ENCODE results near the gene VSIG10L.

Gene VSIG10L

DNA sequence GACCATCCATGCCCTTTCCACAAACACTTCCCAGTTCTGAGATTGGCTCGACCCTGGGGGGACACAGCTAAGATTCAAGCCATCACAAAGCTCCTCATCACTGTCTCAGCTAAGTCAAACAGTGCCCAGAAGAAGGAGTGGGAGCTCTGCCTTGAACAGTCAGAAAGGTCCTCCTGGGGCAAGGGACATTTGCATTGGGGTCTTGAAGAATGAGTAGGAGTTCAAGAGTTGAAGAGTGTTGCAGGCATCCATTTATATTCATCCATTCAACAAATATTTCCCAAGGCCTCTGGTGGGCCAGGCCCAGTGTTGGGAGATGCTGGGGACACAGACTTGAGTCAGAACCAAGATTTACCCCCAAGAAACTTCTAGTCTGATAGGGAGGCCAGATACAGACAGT is 24.0 kb downstream of the VSIG10L start:
- no peak for DNase-seq (ENCODE audit: low read depth in 2 of 2)

DNA sequence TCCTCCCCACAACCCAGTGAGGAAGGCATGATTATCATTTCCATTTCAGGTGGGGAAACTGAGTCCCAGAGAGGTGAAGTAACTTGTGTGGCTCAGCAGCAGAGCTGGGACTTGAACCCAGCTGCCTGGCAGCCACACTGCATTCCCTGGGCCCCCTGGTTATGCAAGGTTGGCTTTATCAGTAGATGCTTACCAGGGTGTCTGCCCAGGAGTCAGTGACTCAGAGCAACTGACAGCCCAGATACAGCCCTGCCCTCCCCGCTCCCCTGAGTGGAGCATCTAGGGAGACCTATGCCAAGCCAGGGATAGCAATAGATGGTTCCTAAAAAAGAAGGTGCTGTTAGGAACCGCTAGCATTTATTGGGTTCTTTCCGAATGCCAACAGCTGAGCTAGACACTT is 24.6 kb downstream of the VSIG10L start:
- no peak for DNase-seq (ENCODE audit: low read depth in 2 of 2)

DNA sequence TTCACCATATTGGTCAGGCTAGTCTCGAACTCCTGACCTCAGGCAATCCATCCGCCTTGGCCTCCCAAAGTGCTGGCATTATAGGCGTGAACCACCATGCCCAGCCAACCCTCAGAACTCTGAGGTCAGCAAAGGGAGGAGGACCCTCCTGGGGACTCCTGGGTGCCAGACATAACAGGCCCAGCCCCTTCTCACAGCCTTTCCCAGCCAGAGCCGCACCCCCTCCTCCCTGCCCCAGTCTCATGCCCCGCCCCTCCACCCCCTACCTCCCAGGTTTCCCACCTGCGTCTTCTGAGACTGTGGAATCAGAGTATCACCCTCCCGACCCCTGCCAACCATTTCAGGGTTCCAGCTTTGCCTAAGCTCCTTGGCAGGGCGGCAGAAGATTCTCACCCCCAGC is 25.3 kb downstream of the VSIG10L start:
- DNase-seq (ENCODE audit: low read depth in 2 of 2): no peak

- no peak for DNase-seq (ENCODE audit: low read depth in 2 of 2)
These were observed 30.3 kb downstream of the VSIG10L start, which contains the start of gene IGLON5 for GRCh38 chr19:51311351-51312257. IGLON5 (plus strand) TSS chr19:51311644; CDS start chr19:51311848, 204 bp downstream.

GRCh38 chr19:51305479-51305878 is 36.5 kb downstream of the VSIG10L start:
- DNase-seq (ENCODE audit: low read depth in 2 of 2): no peak

DNA sequence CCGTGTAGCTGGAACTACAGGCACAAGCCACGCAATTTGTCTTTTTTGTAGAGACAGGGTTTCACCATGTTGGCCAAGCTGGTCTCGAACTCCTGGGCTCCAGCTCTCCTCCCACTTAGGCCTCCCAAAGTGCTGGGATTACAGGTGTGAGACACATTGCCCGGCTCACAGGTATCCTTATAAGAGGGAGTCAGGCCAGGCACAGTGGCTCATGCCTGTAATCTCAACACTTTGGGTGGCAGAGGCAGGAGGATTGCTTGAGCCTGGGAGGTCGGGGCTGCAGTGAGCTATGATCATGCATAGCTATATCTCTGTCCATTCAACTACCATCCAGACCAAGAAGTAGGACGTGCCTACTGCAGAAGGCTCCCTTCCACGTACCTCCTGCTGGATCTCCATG is 40.7 kb downstream of the VSIG10L start:
- no peak for DNase-seq (ENCODE audit: low read depth in 2 of 2)

- no peak for DNase-seq (ENCODE audit: low read depth in 2 of 2)
These were observed 44.5 kb downstream of the VSIG10L start for GRCh38 chr19:51297406-51297805.

- no peak for DNase-seq (ENCODE audit: low read depth in 2 of 2)
These were observed 45.4 kb downstream of the VSIG10L start for GRCh38 chr19:51296336-51297093.

GRCh38 chr19:51295382-51296126 is 46.4 kb downstream of the VSIG10L start:
- DNase-seq (ENCODE audit: low read depth in 2 of 2): no peak

DNA sequence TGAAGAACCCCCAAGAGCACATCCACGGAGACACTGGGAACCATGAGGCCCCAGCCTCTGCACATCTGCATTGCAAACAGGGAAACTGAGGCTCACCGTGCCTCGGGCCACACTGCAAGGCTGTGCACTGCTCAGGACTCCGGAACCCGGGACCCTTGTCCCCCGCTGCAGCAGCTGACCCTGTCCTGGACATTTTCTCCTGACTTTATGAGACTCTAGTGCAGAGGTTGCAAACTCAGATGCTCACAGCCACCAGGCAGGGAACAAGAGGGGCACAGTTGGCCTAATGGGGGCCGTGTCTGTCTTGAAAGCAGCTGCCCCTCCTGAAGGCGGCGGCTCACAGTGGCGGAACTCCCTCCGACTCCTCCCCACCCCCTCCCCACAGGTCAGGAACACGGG is 47.0 kb downstream of the VSIG10L start:
- no peak for DNase-seq (ENCODE audit: low read depth in 2 of 2)

DNA sequence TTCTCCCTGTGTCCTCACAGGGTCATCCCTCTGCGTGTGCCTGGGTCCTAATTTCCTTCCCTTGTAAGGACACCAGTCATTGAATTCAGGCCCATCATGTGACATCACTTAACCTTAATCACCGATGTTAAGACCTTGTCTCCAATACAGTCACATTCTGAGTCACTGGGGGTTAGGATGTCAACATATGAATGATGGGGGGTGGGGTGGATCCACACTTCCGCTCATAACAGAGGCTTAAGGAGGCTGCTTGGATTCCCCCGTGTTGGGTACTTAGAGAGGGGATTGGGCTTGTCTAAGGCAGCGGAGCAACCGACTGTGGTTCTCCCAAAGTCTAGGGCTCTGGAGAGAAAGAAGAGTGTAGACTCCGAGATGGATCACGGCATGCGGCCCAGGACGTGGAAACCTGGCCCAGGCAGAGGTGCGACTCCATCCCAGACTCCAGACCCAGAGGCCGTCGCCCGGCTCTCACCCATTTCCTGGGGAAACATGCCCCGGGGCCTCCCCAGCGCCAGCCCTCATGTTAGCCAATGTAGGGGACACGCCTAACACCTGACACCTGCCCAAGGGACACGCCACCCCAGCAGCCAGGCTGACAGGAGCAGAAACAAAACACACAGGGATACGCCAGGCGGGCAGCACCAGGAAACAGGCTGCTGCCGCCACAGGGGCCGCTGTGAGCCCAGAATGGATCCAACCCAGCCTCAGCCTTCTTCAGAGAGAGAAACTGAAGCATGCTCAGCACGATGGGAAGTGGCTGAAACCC is 47.5 kb downstream of the VSIG10L start:
- DNase-seq (ENCODE audit: low read depth in 2 of 2): no peak

DNA sequence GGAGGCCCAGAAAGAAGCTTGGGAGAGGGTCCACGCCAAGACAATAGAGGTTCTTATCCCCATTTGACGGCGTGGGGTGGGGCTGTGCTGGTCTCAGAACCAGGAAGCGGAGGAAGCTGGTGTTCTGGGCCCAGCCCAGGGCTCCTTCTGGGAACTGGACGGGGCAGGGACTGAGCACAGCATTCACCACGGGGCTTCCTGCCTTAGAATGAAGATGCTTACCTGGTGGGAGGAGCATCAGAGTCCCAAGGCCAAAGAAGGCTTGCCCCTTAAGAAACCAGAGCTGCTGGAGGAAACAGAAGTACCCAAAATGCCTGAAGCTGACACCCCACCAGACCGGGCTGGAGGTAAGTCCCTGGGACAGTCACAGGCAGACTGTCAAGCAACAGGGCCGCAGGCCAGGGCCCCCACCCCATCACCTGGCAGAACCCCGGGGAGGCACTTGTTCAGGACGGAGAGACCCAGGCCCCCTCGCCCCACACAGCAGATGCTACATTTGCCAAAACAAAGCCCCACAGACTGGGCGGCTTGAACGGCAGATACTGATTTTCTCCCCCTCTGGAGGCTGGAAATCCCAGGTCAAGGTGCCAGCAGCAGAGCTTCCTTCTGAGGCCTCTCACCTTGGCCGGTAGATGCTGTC is 48.2 kb downstream of the VSIG10L start:
- no peak for DNase-seq (ENCODE audit: low read depth in 2 of 2)

GRCh38 chr19:51292971-51293370 is 49.0 kb downstream of the VSIG10L start:
- no peak for DNase-seq (ENCODE audit: low read depth in 2 of 2)

DNA sequence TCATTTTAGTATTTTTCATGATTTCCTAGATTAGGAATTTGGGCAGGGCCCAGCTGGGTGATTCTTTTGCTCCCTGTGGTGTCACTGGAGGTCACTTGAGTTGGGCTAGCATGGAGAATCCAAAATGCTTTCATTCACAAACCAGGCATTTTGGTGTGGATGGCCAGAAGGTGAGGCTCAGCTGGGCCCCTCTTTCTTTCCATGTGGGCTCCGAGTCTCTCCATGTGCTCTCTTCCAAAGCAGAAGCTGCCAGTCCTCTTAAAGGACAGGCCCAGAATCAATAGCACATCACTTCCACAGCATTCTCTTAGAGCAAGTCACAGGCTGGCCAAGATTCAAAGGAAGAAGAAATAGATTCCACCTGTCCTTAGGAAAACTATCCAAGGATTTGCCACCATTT is 52.3 kb downstream of the VSIG10L start:
- no peak for DNase-seq (ENCODE audit: low read depth in 2 of 2)

DNA sequence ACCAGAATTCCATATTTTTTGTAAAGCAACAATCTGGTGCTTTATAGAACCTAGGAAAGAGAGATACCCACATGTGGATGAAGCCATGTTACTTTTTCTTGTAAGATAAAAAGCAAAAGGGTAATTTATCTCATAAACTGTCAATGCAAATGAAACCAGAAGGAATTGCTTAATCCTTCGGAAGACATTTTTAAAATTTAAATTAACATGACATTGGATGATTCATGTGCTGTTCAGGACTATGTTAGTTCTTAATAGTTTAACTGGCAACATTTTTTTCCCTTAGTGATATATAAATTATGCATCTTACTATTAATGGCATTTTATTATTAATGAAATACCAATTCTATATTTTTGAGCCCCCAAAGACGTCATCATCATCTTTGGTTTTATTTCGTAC is 56.3 kb downstream of the VSIG10L start:
- DNase-seq (ENCODE audit: low read depth in 2 of 2): no peak

DNA sequence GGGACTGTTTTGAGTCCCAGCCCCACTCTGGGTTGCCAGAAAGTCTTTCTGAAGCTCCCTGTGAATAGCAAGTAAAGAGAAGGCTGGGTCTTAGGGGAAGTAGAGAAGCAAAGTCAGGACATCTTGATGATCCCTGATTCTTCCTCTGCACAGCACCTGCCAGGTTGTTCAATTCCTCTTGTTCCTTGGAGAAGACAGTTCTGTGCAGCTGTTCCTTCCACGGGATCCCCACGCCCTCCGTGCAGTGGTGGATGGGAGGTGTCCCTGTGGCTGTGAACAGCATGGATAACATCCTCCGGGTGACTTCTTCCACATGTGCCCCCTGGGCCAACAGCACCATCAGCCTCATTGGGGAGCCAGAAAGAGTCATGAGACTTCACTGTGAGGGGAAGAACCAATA is 59.6 kb downstream of the VSIG10L start:
- no peak for DNase-seq (ENCODE audit: low read depth in 2 of 2)

Data from stimulated activated CD8-positive, alpha-beta memory T cell treated with anti-CD3 and anti-CD28 coated beads, Interleukin-15, amount 100 ng/mL, for 48 hours (primary cell).